BE2C (cell line): Measurements from ENCODE around the gene SLC27A1.
"Not testable (repeated sequence)": the region's sequence is repeated elsewhere in the genome, so short reads cannot be mapped to it uniquely, and the experiment has no call there.

Experiments
- DNase-seq: peaks from one replicate; pipeline ENCODE4 v3.0.0-alpha.2; 2020
- H3K27me3 ChIP-seq: fragments of 250-450 bp; sonication (Bioruptor Pico); 2 replicates; pipeline ENCODE4 v1.5.1; 2020; ENCODE audit warnings: mild to moderate bottlenecking
- H3K36me3 ChIP-seq: fragments of 250-450 bp; sonication (Bioruptor Pico); 2 replicates; pipeline ENCODE4 v1.5.1; 2020; ENCODE audit warnings: mild to moderate bottlenecking
- H3K4me1 ChIP-seq: fragments of 250-450 bp; sonication (Bioruptor Pico); 2 replicates; pipeline ENCODE4 v1.5.1; 2020
- H3K4me3 ChIP-seq: 2 replicates; pipeline ENCODE4 v1.5.1; 2011; ENCODE audit warnings: low read depth, low read length
- H3K9me3 ChIP-seq: fragments of 250-450 bp; sonication (Bioruptor Pico); 2 replicates; pipeline ENCODE4 v1.5.1; 2020
- TF ChIP-seq, protein P1 (sequence below): IDR thresholded peaks from 2 replicates; pipeline ENCODE4 v1.5.1; 2012; ENCODE audit warnings: mild to moderate bottlenecking, low read depth, low read length

The SLC27A1 gene

DNA sequence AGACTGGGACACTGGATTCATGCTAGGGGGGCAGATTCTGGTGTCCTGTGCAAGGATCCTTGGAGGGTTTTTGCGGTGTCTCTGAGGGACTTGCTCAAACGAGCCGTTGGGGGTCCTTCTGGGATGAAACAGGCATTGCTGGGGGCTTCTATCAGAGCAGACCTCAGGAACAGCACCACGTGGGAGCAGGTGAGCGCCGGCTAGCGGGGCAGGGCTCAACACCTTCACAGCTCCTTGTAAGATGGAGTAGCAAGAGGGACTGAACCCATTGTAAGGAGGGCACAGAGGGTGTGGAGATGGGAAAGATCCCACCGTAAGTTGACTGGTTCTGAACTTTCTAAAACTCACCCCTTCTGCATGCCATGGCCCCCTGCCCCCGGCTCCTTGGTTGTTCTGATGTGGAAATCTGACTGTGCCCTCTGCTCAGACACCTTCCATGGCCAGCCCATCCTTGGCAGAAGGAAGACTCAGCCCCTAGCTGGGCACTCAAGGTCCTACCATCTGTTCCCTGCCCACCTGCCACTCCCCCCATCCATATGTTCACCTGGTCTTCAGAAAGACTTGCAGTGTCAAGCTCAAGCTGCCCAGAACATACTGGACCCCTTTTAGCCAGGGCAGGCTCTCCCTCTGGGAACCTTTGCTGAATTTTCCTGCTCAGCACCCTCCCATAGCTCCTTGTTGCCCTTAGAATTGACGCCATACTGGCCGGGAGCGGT is 1.2 kb downstream of the SLC27A1 start:
- no peak for DNase-seq
- H3K4me3 ChIP-seq, result no peak overlapping the region
- H3K36me3 ChIP-seq, result no peaks in the 10 kb centered on the region
- TF ChIP-seq, protein P1, sequence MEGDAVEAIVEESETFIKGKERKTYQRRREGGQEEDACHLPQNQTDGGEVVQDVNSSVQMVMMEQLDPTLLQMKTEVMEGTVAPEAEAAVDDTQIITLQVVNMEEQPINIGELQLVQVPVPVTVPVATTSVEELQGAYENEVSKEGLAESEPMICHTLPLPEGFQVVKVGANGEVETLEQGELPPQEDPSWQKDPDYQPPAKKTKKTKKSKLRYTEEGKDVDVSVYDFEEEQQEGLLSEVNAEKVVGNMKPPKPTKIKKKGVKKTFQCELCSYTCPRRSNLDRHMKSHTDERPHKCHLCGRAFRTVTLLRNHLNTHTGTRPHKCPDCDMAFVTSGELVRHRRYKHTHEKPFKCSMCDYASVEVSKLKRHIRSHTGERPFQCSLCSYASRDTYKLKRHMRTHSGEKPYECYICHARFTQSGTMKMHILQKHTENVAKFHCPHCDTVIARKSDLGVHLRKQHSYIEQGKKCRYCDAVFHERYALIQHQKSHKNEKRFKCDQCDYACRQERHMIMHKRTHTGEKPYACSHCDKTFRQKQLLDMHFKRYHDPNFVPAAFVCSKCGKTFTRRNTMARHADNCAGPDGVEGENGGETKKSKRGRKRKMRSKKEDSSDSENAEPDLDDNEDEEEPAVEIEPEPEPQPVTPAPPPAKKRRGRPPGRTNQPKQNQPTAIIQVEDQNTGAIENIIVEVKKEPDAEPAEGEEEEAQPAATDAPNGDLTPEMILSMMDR, result no peak
- H3K4me1 ChIP-seq, result no peaks in the 10 kb centered on the region
- H3K27me3 ChIP-seq, result no peaks in the 10 kb centered on the region
- no peaks in the 10 kb centered on the region for H3K9me3 ChIP-seq

DNA sequence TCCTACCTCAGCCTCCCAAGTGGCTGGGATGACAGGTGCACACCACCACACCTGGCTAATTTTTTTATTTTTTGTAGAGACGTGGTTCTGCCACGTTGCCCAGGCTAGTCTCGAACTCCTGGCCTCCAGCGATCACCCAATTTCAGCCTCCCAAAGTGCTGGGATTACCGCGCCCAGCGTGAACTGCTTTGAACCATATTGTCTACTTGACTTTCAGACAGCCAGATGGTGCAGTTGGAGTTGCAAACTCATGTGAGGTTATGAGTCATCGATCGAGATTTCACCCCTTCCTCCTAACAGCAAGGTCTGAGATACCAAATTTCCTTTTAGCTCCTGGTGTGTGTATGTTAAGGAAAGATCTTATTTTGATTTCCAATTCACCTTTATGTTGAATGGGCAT is 2.7 kb downstream of the SLC27A1 start:
- no peak overlapping the region for H3K4me3 ChIP-seq
- no peak for DNase-seq
- H3K4me1 ChIP-seq, result no peaks in the 10 kb centered on the region
- H3K9me3 ChIP-seq, result no peaks in the 10 kb centered on the region
- no peaks in the 10 kb centered on the region for H3K27me3 ChIP-seq
- TF ChIP-seq, protein P1, result no peak
- no peaks in the 10 kb centered on the region for H3K36me3 ChIP-seq

DNA sequence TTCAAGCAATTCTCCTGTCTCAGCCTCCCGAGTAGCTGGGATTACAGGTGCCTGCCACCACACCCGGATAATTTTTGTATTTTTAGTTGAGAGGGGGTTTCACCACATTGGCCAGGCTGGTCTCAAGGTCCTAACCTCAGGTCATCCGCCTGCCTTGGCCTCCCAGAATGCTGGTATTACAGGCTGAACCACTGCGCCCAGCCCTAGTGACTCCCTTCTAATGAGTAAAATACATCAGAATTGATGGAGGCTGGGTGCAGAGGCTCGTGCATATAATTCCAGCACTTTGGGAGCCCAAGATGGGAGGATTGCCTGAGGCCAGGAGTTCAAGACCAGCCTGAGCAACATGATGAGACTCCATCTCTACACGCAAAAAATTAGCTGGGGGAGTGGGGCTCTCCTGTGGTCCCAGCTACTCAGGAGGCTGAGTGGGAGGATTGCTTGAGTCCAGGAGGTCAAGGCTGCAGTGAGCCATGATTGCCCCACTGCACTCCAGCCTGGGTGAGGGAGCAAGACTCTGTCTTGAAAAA is 4.8 kb downstream of the SLC27A1 start:
- DNase-seq, H3K27me3 ChIP-seq, H3K4me1 ChIP-seq, H3K9me3 ChIP-seq, H3K36me3 ChIP-seq, H3K4me3 ChIP-seq: not testable (repeated sequence)

DNA sequence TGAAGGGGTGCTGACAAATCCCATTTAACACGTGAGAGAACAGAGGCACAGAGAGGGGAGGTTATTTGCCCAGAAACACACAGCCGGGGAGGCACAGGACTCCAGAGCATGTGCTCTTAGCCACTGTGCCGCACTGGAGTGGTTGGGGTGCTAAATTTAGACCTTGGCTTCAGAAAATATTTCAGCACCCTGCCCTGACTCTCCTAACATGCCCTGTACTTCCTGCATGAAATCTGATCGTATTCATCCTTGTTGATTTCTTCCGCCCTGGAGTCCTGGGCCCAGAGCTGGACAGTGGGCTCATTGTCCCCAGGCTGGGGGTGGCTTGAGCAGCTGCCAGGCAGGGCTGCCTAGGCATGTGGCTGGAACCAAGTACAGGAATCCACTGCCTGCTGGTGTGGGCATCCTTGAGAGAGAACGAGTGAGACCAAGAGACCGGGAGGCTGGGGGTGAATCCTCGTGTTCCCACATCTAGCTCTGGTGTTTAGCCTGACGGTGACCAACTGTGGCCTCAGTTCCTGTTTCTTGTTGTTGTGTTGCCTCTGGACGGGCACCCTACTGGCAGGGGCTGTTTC is 5.3 kb downstream of the SLC27A1 start:
- no peaks in the 10 kb centered on the region for H3K9me3 ChIP-seq
- TF ChIP-seq, protein P1, result no peak
- H3K4me1 ChIP-seq, result no peaks in the 10 kb centered on the region
- no peaks in the 10 kb centered on the region for H3K27me3 ChIP-seq
- H3K36me3 ChIP-seq, result no peaks in the 10 kb centered on the region
- DNase-seq, result no peak
- no peak overlapping the region for H3K4me3 ChIP-seq

DNA sequence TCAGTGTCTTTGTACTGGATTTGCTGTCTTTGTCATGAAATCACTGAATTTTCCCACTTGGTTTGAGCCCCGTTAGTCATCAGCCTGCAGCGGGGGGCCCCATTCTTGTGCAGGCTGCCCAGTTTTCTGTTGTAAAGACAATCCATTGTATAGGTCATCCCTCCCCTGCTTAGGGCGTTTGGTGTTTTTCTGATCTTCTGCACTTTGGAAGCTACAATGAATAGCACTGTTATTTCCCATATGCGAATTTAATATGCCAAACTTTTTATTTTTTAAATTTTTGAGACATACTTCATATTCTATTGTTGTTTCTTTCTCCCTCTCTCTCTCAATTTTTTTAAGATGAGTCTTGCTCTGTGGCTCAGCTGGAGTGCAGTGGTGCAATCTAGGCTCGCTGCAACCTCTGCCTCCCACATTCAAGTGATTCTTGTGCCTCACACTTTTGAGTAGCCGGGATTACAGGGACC is 9.0 kb downstream of the SLC27A1 start:
- H3K4me1 ChIP-seq, result no peaks in the 10 kb centered on the region
- H3K36me3 ChIP-seq, result no peaks in the 10 kb centered on the region
- TF ChIP-seq, protein P1, result no peak
- no peaks in the 10 kb centered on the region for H3K9me3 ChIP-seq
- no peak for DNase-seq
- no peaks in the 10 kb centered on the region for H3K27me3 ChIP-seq
- H3K4me3 ChIP-seq, result no peak overlapping the region

DNA sequence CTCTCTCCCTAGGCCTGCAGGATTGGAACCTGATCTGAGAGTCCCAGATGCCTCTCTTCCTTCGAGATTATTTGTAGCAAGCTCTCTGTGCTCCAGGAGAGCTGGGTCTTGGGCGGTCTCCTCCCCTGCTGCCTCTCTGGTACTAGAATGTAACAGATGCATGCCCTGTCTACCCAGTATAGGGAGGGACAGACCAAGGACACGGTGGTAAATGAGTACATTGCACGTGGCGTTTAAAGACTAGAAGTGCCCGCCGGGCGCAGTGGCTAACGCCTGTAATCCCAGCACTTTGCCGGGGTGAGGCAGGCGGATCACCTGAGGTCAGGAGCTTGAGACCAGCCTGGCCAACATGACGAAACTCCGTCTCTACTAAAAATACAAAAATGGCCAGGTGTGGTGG is 11.7 kb downstream of the SLC27A1 start:
- no peak overlapping the region for H3K4me3 ChIP-seq
- TF ChIP-seq, protein P1, result no peak
- H3K9me3 ChIP-seq, result no peaks in the 10 kb centered on the region
- H3K4me1 ChIP-seq, result no peaks in the 10 kb centered on the region
- DNase-seq, result no peak
- no peaks in the 10 kb centered on the region for H3K27me3 ChIP-seq
- H3K36me3 ChIP-seq, result no peaks in the 10 kb centered on the region
